ENCODE results near the gene ITPK1. TPM values are rescaled to one million over a fixed set of nuclear protein-coding genes. Genes with fewer than 3 reads are reported as not detected.
"Not testable (repeated sequence)": the region's sequence is repeated elsewhere in the genome, so short reads cannot be mapped to it uniquely, and the experiment has no call there.

The ITPK1 gene
- total RNA-seq, 3 donors from 2014 or later = 27.8 to 91.7 (median 42.9) TPM

- intact Hi-C loops (cut with DNase I; ENCODE audit: low total_unique reads) = no loop called here
These were observed 19.7 kb upstream of the ITPK1 start for GRCh38 chr14:93135399-93135798.

GRCh38 chr14:93133464-93133863 is 17.7 kb upstream of the ITPK1 start:
- no peaks in the 10 kb centered on the region for H3K4me1 ChIP-seq
- DNase-seq (ENCODE audit: low spot score in 2 of 2) = no peak
- no peaks in the 10 kb centered on the region for H3K9me3 ChIP-seq
- TF ChIP-seq POLR2AphosphoS5 (IDR thresholded peaks at IDR 0.05) (no peak), CTCF (IDR thresholded peaks at IDR 0.05) (no peak), POLR2A (IDR thresholded peaks at IDR 0.05) (no peak)
- no peak overlapping the region for H3K27ac ChIP-seq
- intact Hi-C loops (cut with DNase I; ENCODE audit: low total_unique reads) = no loop called here
- no peaks in the 10 kb centered on the region for H3K27me3 ChIP-seq
- H3K4me3 ChIP-seq = no peak overlapping the region
- no peaks in the 10 kb centered on the region for H3K36me3 ChIP-seq

More at GRCh38 chr14:93135399-93135798, 19.7 kb upstream of the ITPK1 start:
- Histone ChIP-seq H3K4me3 (no peak overlapping the region), H3K27me3 (no peaks in the 10 kb centered on the region), H3K36me3 (no peaks in the 10 kb centered on the region), H3K4me1 (no peaks in the 10 kb centered on the region), H3K27ac (peak overlapping the region; percentile 41 to 48), H3K9me3 (no peaks in the 10 kb centered on the region)
- TF ChIP-seq POLR2A (IDR thresholded peaks at IDR 0.05) (no peak), POLR2AphosphoS5 (IDR thresholded peaks at IDR 0.05) (no peak)
- peak; percentile 24 to 59 for DNase-seq (ENCODE audit: low spot score in 2 of 2)

DNA sequence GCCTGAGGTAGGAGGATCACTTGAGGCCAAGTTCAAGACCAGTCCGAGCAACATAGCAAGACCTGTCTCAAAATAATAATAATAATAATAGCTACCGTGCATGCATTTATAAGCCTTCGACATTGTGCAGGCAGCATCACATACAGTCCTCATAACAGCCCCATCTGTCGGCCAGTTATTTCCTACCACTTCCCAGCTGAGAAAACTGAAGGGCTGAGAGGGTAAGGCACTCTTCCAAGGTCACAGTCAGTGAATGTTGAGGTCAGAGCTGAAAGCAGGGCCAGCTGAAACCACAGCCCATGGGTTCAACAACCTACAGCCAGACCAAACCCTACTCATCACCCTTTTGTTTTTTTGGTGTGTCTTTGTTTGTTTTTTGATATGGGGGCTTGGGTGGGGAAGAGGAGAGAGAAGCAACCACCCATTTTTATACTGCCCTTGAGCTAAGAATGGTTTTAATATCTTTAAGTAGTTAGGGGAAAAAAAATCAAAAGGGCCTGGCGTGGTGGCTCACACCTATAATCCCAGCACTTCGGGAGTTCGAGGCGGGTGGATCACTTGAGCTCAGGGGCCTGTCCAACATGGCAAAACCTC is 16.8 kb upstream of the ITPK1 start:
- intact Hi-C loops (cut with DNase I; ENCODE audit: low total_unique reads) = no loop called here
- H3K36me3 ChIP-seq = no peaks in the 10 kb centered on the region
- no peak overlapping the region for H3K4me3 ChIP-seq
- TF ChIP-seq CTCF (IDR thresholded peaks at IDR 0.05) (peak in 1 of 3 donors; percentile 30), POLR2A (IDR thresholded peaks at IDR 0.05) (no peak), POLR2AphosphoS5 (IDR thresholded peaks at IDR 0.05) (no peak)
- no peaks in the 10 kb centered on the region for H3K27me3 ChIP-seq
- no peak overlapping the region for H3K27ac ChIP-seq
- H3K9me3 ChIP-seq = no peaks in the 10 kb centered on the region
- no peaks in the 10 kb centered on the region for H3K4me1 ChIP-seq
- DNase-seq (ENCODE audit: low spot score in 2 of 2) = no peak

GRCh38 chr14:93131257-93131820 is 15.6 kb upstream of the ITPK1 start:
- H3K27me3 ChIP-seq; H3K4me3 ChIP-seq; DNase-seq (ENCODE audit: low spot score in 2 of 2); H3K4me1 ChIP-seq; intact Hi-C loops (cut with DNase I; ENCODE audit: low total_unique reads); H3K36me3 ChIP-seq; H3K27ac ChIP-seq; H3K9me3 ChIP-seq: not testable (repeated sequence)

- H3K9me3 ChIP-seq = no peaks in the 10 kb centered on the region
- H3K4me1 ChIP-seq = no peaks in the 10 kb centered on the region
- DNase-seq (ENCODE audit: low spot score in 2 of 2) = no peak
- intact Hi-C loops (cut with DNase I; ENCODE audit: low total_unique reads) = no loop called here
- H3K27me3 ChIP-seq = no peaks in the 10 kb centered on the region
- TF ChIP-seq POLR2A (IDR thresholded peaks at IDR 0.05) (no peak), CTCF (IDR thresholded peaks at IDR 0.05) (no peak), POLR2AphosphoS5 (IDR thresholded peaks at IDR 0.05) (no peak)
- H3K4me3 ChIP-seq = no peak overlapping the region
- H3K36me3 ChIP-seq = no peaks in the 10 kb centered on the region
- peak overlapping the region in 1 of 2 donors; percentile 21 for H3K27ac ChIP-seq
These were observed 13.2 kb upstream of the ITPK1 start for GRCh38 chr14:93128725-93129459.

- intact Hi-C loops (cut with DNase I; ENCODE audit: low total_unique reads) = no loop called here
- no peak for TF ChIP-seq CTCF (IDR thresholded peaks at IDR 0.05)
- no peak for TF ChIP-seq POLR2AphosphoS5 (IDR thresholded peaks at IDR 0.05)
- TF ChIP-seq POLR2A (IDR thresholded peaks at IDR 0.05) = no peak
- Histone ChIP-seq H3K4me1 (no peaks in the 10 kb centered on the region), H3K27ac (no peak overlapping the region), H3K36me3 (no peaks in the 10 kb centered on the region), H3K27me3 (no peaks in the 10 kb centered on the region), H3K9me3 (no peaks in the 10 kb centered on the region), H3K4me3 (no peak overlapping the region)
- no peak for DNase-seq (ENCODE audit: low spot score in 2 of 2)
These were observed 10.4 kb upstream of the ITPK1 start for GRCh38 chr14:93126111-93126510.

Measured in breast epithelium (tissue), 4 donors.